Stomach (tissue), 9 donors: ENCODE results near the gene BARD1. TPM values are rescaled to one million over a fixed set of nuclear protein-coding genes. Genes with fewer than 3 reads are reported as not detected.

Source experiments
- DNase-seq, 2 donors: peaks; one replicate each; pipeline versions ENCODE4 v3.0.0 to v3.0.0-alpha.2; 2013 to 2019
- H3K27ac ChIP-seq, 5 donors: fragments of 200-600 bp in 4 of 5; sonication (generic) in 4 of 5; one replicate each; pipeline ENCODE4 v1.5.1; 2013 to 2019; ENCODE audit warnings: mild to moderate bottlenecking in 1 of 5, moderate library complexity in 1 of 5
- H3K27me3 ChIP-seq, 3 donors: fragments of 200-600 bp; sonication (generic); one replicate each; pipeline ENCODE4 v1.5.1; 2017 to 2019; ENCODE audit warnings: mixed run types in 1 of 3
- H3K36me3 ChIP-seq, 4 donors: fragments of 200-600 bp; sonication (generic); 1 replicate in 3 of 4; 2 replicates in 1 of 4; pipeline ENCODE4 v1.5.1; 2016 to 2019
- H3K4me1 ChIP-seq, 4 donors: fragments of 200-600 bp; sonication (generic); one replicate each; pipeline ENCODE4 v1.5.1; 2016 to 2019
- H3K4me3 ChIP-seq, 4 donors: fragments of 200-600 bp; sonication (generic) in 3 of 4; one replicate each; pipeline ENCODE4 v1.5.1; 2016 to 2019; ENCODE audit warnings: mild to moderate bottlenecking in 1 of 4
- H3K9me3 ChIP-seq, 4 donors: fragments of 200-600 bp; sonication (generic); one replicate each; pipeline ENCODE4 v1.5.1; 2016 to 2019
- EP300 ChIP-seq: sonication (generic); formaldehyde crosslinking; IDR thresholded peaks from one replicate; pipeline ENCODE4 v1.6.1; 2017; ENCODE audit warnings: antibody characterized with exemption
- POLR2A ChIP-seq, 4 donors: fragments of 450-650 bp; IDR thresholded peaks; one replicate each; pipeline ENCODE4 v1.6.1; 2016; ENCODE audit warnings: antibody characterized with exemption in 4 of 4, control low read depth in 2 of 4, mild to moderate bottlenecking in 1 of 4, moderate library complexity in 1 of 4
- POLR2AphosphoS5 ChIP-seq, 3 donors: sonication (generic); formaldehyde crosslinking; IDR thresholded peaks; one replicate each; pipeline ENCODE4 v1.6.1; 2016; ENCODE audit warnings: antibody characterized with exemption in 3 of 3
- WGBS, 5 donors: extraction: QIAGEN DNeasy Blood & Tissue Kit in 3 of 5; methylation state at CpG; one replicate each; pipeline versions ENCODE4 v1.1.5 to v1.1.7; 2013 to 2018; 5-methylcytosine and 5-hydroxymethylcytosine counted together
- intact Hi-C: fragments of 100-400 bp; cut with DNase I; formaldehyde crosslinking; loops from one replicate; pipeline ENCODE4 v1.15.1; 2023; ENCODE audit warnings: low total_unique reads
- polyA plus RNA-seq, 3 donors: library from polyadenylated mRNA; stranded (reverse); fragments of 200-250 nt; gene quantifications; one replicate each; pipeline ENCODE4 v1.2.3, GENCODE V29; 2013
- total RNA-seq, 5 donors: library from RNA; depleted of rRNA; stranded (reverse); fragments of >200 nt; gene quantifications; one replicate each; pipeline versions ENCODE4 v1.1.0 to v1.2.3, GENCODE V29; 2014 to 2016
- TF ChIP-seq, protein P1 (sequence below), 7 experiments: fragments of 450-650 bp in 4 of 7; fragments of 200-600 bp in 3 of 7; sonication (generic) in 3 of 7; IDR thresholded peaks; one replicate each; pipeline ENCODE4 v1.5.1; 2016 to 2019; ENCODE audit warnings: antibody characterized with exemption in 7 of 7, control low read depth in 2 of 7, mild to moderate bottlenecking in 1 of 7
- donor health status: healthy with polysubstance abuse.
- donor health status: Bipolar disorder and iron deficiency.
- donor health status: healthy.

BARD1 gene
- total and polyA plus RNA-seq, 8 donors, result 1.2 to 74.4 (median 10.9) TPM

DNA sequence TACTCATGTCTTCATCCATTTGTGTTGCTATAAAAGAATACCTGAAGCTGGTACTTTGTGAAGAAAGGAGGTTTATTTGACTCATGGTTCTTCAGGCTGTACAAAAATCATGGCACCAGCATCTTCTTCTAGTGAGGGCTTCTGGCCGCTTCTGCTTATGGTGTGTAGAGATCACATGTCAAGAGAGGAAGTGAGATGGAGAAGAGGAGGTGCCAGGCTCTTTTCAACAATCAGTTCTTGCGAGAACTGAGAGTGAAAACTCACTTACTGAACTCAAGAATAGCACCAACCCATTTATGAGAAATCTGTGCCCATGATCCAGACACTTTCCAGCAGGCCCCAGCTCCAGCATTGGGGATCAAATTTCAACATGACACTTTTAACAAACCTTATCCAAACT, 30.0 kb upstream of the BARD1 start:
- H3K27ac ChIP-seq, result no peak overlapping the region
- H3K4me1 ChIP-seq, result no peaks in the 10 kb centered on the region
- no peak overlapping the region for H3K4me3 ChIP-seq
- H3K9me3 ChIP-seq, result no peaks in the 10 kb centered on the region
- DNase-seq, result no peak
- TF ChIP-seq EP300 (no peak), POLR2AphosphoS5 (IDR thresholded peaks at IDR 0.05) (no peak), POLR2A (IDR thresholded peaks at IDR 0.05) (no peak)
- TF ChIP-seq, protein P1, sequence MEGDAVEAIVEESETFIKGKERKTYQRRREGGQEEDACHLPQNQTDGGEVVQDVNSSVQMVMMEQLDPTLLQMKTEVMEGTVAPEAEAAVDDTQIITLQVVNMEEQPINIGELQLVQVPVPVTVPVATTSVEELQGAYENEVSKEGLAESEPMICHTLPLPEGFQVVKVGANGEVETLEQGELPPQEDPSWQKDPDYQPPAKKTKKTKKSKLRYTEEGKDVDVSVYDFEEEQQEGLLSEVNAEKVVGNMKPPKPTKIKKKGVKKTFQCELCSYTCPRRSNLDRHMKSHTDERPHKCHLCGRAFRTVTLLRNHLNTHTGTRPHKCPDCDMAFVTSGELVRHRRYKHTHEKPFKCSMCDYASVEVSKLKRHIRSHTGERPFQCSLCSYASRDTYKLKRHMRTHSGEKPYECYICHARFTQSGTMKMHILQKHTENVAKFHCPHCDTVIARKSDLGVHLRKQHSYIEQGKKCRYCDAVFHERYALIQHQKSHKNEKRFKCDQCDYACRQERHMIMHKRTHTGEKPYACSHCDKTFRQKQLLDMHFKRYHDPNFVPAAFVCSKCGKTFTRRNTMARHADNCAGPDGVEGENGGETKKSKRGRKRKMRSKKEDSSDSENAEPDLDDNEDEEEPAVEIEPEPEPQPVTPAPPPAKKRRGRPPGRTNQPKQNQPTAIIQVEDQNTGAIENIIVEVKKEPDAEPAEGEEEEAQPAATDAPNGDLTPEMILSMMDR (IDR thresholded peaks at IDR 0.05), result no peak
- 84 to 95% (median 88%) methylated on average over 2 of the region's 2 CpGs for WGBS, 5 donors
- intact Hi-C loops, result no loop called here
- no peaks in the 10 kb centered on the region for H3K27me3 ChIP-seq
- H3K36me3 ChIP-seq, result no peaks in the 10 kb centered on the region

DNA sequence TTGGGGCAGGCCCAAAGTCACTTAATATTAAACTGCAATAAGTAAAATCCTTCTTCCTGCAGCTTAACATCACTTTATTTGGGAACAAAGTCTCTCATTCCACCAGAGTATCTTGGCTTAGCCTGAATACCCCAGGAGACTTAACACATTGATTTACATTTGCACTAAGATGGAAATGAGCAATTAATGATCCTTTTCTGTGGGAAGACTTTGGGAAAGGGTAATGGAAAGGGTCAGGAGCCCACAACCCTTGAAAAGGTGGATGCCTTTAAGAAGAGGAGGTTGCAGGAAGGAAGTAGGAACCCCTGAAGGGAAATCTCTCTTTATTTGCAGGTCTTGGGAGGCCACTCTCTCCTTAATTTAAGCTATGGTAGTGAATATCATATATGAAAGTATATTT, 28.0 kb upstream of the BARD1 start:
- H3K9me3 ChIP-seq, result no peaks in the 10 kb centered on the region

DNA sequence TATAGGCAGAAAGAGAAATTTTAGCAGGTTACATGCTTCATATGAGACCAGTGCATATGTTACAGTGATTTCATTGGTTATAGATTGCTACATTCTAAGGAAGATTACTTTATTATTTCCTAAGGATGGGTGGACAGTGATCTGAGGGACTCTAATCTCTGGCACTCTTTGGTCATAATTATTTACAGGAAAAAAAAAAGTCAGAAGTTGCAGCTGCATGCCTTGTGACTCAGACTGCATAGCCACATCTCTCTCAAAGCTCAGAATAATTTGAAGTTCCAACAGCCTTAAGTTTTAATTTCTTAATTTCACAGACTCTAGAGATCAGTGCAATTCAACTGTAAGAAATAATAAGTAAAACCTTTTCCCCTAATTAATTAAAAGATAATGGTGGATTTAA, 27.1 kb upstream of the BARD1 start:
- no peaks in the 10 kb centered on the region for H3K9me3 ChIP-seq
- no peak overlapping the region for H3K4me3 ChIP-seq
- intact Hi-C loops, result no loop called here
- H3K27ac ChIP-seq, result no peak overlapping the region
- H3K27me3 ChIP-seq, result no peaks in the 10 kb centered on the region
- no peak for DNase-seq
- no peaks in the 10 kb centered on the region for H3K4me1 ChIP-seq
- no peak for TF ChIP-seq EP300
- TF ChIP-seq POLR2A (IDR thresholded peaks at IDR 0.05), result no peak
- TF ChIP-seq, protein P1 (IDR thresholded peaks at IDR 0.05), result no peak
- no peak for TF ChIP-seq POLR2AphosphoS5 (IDR thresholded peaks at IDR 0.05)
- H3K36me3 ChIP-seq, result no peaks in the 10 kb centered on the region

More for the DNA sequence above, 28.0 kb upstream of the BARD1 start:
- no peak for TF ChIP-seq POLR2A (IDR thresholded peaks at IDR 0.05)
- TF ChIP-seq, protein P1 (IDR thresholded peaks at IDR 0.05), result no peak
- TF ChIP-seq POLR2AphosphoS5 (IDR thresholded peaks at IDR 0.05), result no peak
- TF ChIP-seq EP300, result no peak
- Histone ChIP-seq H3K36me3 (no peaks in the 10 kb centered on the region), H3K27ac (no peak overlapping the region), H3K4me3 (no peak overlapping the region), H3K4me1 (no peaks in the 10 kb centered on the region), H3K27me3 (no peaks in the 10 kb centered on the region)
- intact Hi-C loops, result no loop called here
- DNase-seq, result no peak

DNA sequence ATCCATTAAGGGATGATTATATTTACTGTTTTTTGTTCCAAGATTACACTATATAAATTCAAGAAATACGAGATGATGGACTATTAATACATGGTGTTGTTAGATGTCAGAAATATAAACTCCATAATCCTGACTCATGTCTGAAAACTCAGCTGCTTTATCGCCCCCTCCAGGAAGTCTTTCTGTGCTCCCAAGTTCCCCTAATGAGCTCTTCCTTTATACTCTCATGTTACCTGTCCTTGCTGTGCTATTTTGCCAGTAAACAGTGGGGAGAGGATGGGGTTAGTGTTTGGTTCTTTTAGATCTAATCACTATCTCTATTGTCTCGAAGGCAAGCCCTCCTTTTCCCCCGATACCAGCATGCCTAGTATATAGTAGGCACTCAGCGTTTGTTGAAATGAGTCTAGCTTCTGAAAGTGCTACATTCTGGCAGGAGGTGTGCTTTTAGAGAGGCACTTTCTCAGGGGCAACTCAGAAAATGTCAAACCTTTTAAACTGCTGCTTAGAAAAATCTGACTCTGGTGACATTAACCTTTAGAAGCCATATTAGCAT, 21.4 kb upstream of the BARD1 start:
- Histone ChIP-seq H3K36me3 (no peaks in the 10 kb centered on the region), H3K4me3 (no peak overlapping the region), H3K27me3 (no peaks in the 10 kb centered on the region), H3K9me3 (no peaks in the 10 kb centered on the region), H3K4me1 (no peaks in the 10 kb centered on the region), H3K27ac (no peak overlapping the region)
- peak in 1 of 2 donors; percentile 34 for DNase-seq
- intact Hi-C loops, result no loop called here
- no peak for TF ChIP-seq EP300
- TF ChIP-seq, protein P1 (IDR thresholded peaks at IDR 0.05), result peak in 1 of 7 experiments; percentile 12
- WGBS, 5 donors, result 41 to 59% (median 55%) methylated on average over 5 of the region's 5 CpGs
